Erythroblast (primary cell): Measurements from ENCODE around the gene CCL19.

Experiments used
- DNase-seq, 2 experiments: peaks; one replicate each; lab custom pipeline; 2025; lab: John Stamatoyannopoulos, UW
- GATA1 ChIP-seq: IDR thresholded peaks from 2 replicates; pipeline ENCODE4 v1.6.1; 2011; ENCODE audit warnings: low read depth, mild to moderate bottlenecking, control low read depth, low read length, moderate library complexity
- POLR2A ChIP-seq: IDR thresholded peaks from 2 replicates; pipeline ENCODE4 v1.6.1; 2011; ENCODE audit warnings: mild to moderate bottlenecking, low read length

The CCL19 gene

DNA sequence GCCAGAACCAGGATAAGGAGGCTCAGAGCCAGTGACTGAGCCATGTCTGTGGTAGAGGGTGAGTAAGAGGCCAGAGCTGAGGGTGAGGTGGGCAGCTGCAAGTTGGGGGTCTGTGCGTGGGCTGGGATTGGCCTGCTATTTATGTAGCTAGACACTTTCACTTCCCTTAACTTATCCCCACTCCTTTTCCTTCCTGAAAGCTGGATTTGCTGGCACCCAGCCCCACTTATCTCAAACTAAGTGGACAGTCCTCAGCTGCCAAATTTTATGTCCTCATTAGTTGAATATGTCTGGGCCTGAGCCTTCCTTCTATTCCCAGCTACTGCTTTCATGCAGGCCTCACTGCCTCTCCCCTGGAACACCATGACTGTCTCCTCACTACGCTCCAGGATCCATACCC lies 18.9 kb upstream of the CCL19 start, which contains the start of gene CCL21:
Gene CCL21 (minus strand): TSS at position 114 of the 400 bp plus-strand sequence. CDS start 70 bp downstream, at position 44.
- TF ChIP-seq POLR2A (no peak), GATA1 (no peak)
- DNase-seq = no peak

DNA sequence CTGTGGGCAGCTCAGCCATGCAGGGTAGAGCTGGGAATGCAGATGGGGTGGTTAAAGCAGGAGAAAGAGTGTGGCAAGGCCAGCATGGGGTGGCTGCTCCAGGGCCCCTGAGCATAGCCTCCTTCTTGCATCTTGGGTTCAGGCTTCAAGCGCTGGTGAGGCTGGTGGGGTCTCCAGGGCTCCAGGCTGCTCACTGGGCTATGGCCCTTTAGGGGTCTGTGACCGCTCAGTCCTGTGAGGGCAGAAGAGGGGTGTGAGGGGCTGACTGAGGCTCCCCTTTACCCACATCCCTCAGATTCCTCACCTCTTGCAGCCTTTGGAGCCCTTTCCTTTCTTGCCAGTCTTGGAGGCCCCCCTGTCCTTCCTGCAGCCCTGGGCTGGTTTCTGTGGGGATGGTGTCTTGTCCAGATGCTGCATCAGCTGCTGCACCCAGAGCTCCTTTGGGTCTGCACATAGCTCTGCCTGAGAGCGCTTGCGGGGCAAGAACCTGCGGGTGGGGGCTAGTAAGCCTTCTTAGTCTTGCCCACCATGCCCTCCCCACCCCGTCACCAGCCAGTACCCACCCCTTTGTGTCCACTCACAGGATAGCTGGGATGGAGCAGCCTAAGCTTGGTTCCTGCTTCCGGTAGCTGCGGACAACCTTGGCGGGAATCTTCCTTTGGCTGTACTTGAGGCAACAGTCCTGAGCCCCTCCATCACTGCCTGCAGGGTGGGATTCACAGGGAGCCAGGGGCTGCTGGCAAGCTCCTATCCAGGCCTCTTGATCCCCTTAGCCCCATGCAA lies 18.3 kb upstream of the CCL19 start:
- DNase-seq = no peak
- TF ChIP-seq GATA1 (no peak), POLR2A (no peak)

DNA sequence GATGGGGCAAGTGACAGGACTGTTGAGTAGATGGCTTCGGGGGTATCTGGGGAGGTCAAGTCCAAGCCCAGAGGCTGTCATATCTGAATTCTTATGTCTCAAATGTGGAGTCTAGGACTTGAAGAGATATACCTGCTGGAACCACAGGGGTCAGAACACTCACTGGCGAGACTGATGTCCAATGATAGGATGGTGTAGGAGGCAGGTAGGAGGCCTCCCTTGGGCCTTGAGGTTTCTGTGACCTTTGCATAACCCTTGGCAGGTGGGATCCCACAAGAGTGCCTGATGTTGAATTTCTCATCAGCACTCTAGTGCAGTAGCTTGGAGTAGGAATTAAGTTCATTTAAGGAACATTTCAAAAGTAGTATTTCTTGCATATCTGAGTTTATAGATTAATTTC lies 16.1 kb upstream of the CCL19 start:
- DNase-seq = no peak
- TF ChIP-seq POLR2A (no peak), GATA1 (no peak)

DNA sequence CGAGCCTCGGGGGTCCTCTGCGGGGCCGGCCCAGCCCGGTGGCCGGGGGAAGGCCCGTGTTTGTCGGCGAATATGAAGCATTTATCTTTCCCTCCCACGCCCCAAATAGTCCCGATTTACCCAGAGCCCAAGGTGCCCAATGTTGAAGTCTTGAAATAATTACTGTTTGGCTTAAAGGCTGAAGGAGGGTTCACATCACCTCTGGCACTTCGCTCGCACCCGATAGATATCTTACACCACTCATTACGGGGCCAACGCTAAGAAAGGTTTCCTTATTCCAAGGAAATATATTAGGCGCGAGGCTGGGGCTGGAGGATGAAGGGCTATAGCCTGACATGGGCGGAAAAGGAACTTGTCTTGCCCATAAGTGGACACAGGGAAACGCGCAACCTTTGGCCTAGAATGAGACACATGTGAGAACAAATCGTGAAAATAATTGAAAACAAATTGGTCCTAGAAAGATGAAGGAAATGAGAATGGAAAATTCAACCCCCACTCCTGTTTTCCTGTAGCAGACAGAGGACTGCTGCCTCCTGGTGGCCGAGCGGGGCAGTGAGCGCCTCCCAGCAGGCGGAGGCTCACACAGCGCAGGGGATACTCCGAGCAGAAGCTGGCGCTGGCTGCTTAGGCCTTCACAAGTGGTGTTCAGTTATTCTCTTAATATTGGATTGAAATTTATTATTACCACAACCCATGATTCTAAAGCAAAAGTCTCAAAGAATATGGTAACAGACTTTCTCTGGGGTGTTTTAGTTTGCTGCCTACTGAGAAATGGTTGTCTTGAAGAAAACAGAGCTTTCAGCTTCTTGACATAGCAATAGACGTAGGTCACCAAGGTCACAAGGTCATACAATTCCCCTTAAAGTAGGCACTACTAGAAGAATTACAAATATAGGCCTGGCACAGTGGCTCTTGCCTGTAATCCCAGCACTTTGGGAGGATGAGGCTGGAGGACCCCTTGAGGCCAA lies 11.0 kb upstream of the CCL19 start:
- TF ChIP-seq GATA1 = no peak
- TF ChIP-seq POLR2A = no peak
- DNase-seq = peak; percentile 70 to 84

DNA sequence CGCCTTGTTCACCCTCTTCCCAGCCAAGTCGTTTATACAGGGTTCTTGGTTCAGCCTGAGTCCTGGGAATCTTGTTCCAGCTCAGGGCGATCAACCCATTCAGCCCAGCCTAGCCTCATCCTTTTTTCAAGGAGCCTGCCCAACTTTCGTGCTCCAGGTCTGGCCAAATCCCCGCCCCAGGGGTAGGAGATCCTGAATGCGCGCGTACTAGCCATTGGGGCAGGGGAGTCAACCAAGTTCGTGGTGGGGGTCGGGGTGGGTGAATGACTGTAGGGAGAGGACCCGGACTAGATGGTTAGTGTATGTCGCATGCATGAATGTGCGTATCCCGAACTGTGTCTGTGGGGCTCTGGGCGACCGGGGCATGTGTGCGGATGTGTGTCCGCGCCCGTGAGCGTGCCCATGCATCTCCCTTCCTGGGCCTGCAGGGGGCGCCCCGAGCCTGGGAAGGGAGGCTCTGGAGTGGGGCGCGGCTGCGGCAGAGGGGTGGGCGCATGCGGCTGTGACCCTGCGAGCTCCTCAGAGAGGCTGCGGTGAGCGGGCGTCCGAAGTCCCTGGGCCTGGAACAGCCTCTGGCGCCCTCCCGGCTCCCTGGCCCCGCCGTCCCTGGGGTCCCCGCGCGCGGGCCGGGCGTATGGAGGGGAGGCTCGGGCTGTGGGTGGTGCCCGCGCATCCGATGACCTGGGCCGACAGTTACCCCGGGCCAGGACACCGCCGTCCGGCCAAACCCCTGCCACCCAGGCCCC lies 10.1 kb upstream of the CCL19 start:
- TF ChIP-seq GATA1 (no peak), POLR2A (no peak)
- peak; percentile 68 to 78 for DNase-seq

DNA sequence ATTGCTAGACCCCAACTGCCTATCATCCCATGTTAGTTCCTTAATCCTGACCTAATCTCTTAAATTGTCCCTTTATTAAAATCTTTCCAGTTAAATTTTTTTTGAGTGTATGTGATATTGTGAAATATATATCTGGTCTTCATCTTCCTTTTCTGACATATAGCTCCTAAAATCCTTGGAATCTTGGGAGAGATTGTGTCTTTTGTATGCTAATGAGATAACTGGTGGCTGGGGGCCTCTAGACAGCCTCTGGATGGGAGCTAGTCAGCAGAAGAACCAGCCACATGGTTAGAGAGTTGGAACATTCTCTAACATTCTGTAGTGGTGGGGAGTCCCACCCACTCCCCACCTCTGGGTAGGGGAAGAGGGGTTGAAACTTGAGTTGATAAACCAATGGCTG lies 3.7 kb upstream of the CCL19 start:
- TF ChIP-seq POLR2A = no peak
- TF ChIP-seq GATA1 = no peak
- no peak for DNase-seq

DNA sequence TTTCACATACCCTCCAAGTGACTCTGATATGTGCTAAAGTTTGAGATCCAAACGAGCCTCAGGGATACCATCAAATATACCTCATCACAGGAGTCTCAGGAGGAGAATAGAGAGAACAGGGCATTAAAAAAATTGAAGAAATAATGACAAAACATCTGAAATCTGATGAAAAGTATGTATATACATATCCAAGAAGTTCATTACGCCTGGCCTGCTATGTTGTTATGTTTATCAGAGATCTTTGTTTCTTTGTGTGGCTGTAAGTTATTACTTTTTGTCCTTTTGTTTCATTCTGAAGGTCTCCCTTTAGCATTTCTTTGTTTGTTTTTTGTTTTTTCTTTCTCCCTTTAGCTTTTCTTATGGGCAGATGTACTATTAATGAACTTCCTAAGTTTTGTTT lies 2.5 kb upstream of the CCL19 start:
- no peak for TF ChIP-seq GATA1
- TF ChIP-seq POLR2A = no peak
- no peak for DNase-seq

DNA sequence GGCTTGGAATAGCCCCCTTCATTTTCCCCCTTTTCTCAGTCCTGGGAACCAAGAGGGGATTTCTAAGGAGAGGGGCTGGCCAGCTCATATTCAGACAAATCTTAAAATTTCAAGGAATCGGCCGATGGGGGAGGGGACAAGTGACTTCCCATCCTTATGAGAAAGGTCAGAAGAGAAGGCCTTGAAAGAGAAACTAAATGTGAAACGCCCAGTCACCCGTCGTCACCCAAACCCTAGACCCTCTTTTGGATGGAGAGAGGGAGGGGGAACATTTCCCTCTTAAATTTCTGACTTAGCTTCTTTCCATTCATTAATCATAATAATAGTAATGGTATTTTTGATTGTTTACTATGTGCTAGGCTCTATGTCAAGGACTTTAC lies 850 bp upstream of the CCL19 start:
- no peak for DNase-seq
- TF ChIP-seq GATA1 = no peak
- no peak for TF ChIP-seq POLR2A

DNA sequence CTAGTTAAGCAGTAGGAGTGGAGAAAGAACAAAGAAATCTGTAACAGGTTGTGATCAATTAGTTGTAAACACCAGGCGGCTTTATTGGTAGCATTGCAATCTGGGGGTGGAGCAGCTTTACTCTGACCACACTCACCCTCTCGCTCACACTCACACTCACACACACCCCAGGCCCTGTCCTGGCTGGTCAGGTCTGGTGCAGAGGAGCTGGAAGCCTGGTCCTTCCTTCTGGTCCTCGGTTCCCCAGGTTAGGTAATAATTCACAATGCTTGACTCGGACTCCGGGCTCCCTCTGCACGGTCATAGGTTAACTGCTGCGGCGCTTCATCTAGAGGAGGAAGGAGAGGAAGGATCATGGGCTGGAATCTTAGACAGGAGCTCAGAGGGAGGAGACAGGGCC lies 1.6 kb downstream of the CCL19 start:
- TF ChIP-seq GATA1 = no peak
- no peak for TF ChIP-seq POLR2A
- no peak for DNase-seq

DNA sequence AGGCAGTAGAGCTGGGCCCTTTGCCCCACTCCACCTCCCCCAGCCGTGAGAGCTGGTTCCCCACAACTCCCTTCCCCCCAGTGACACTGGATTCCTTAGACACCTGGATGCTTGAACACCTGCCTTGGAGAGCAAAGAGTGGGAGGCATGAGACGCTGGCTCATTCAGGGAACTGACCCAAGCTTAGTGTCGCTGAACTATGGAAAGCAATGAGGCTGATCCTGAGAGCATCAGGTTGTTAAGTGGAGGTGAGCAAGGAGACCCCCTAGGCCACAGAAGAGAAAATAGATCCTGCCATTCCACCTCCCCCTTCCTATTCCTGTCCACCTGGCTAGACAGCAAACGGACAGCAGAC lies 2.0 kb downstream of the CCL19 start:
- TF ChIP-seq POLR2A = no peak
- TF ChIP-seq GATA1 = no peak
- no peak for DNase-seq

DNA sequence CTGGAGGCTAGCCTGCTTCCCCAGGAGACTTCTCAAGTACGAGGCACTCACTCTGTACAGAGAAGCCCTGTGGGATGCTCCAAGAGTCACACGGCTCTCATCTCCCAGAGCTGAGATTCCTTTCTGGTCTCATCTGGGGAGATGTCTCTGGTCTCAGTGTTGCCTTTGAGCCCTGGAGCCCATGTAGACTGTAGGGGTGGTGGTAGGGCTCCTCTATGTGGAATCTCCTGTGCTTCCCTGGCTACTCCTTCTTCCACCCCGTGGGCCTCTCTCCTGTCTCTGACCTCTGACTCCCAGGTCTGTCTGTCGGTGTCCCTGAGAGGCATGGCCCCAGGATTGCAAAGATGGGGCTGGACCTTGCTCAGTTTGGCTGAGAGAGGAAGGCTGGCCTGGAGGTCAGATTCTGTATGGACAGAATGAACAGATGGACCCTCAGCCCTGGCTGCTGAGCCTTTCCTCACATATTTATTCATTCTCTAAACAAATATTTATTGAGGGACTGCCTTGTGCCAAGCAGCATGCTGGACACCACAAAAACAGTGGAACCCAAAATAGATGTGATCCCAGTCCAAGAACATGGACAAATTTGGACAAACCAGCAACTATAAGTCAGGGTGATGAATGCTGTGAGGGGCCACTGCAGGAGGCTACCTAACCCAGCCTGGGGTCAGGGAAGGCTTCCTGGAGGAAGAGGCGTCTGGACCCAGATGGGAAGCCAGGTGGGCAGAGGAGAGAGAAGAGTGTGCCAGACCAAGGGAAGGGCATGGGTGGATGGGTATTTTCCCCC lies 2.6 kb downstream of the CCL19 start:
- TF ChIP-seq GATA1 (no peak), POLR2A (no peak)
- DNase-seq = no peak

DNA sequence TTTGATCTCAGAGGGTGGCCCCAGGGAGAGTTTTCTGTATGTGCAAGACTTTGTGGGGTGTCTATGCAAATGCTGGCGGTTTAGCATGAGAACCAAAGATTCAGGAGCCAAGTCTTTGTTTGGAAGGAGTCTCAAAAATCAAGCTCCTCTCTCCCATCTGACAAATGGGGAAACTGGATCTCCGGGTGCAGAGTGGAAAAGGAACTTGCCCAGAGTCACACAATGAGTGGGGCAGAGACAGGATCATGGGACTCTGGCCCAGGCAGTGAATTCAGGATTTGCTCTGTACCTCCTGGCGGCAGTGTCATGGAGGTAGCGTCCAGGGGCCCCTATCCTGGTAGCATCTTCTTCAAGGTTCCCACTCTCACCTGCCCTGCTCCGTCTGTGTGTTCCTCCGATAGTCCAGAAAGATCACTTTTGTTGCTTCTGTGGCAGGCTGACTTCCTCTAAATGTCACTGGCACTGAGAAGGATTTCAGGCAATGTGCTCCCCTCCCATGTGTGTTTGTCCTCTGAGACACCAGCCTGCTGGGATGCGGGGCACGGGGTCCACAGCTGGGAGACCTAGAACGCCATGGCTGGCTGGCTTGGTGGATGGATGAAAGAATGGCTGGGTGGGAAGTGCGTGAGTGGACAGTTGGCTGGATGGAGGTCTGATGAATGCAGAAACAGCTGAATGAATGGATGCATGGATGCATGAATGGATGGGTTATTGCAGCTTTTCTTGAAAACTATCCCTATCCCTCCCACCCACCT lies 3.6 kb downstream of the CCL19 start:
- DNase-seq = no peak
- TF ChIP-seq GATA1 (no peak), POLR2A (no peak)
